GM19324 (cell line): ENCODE measurements around the gene PLEKHO2.

Experiments
- ATAC-seq: cut with Tn5 transposase; IDR thresholded peaks from one replicate; pipeline ENCODE4 v1.9.1; 2021; ENCODE audit warnings: mild to moderate bottlenecking, moderate library complexity; ENCODE audit not compliant: unreplicated experiment, low FRiP score

PLEKHO2 gene

GRCh38 chr15:64911311-64912186 lies 69.8 kb downstream of the PLEKHO2 start, which contains the start of gene ANKDD1A:
TSS of gene ANKDD1A (plus strand) at chr15:64911902. CDS start at chr15:64911931, 29 bp downstream.
- ATAC-seq: peak; percentile 61

- ATAC-seq: no peak
Observed at GRCh38 chr15:64912379-64913325, 70.9 kb downstream of the PLEKHO2 start.

DNA sequence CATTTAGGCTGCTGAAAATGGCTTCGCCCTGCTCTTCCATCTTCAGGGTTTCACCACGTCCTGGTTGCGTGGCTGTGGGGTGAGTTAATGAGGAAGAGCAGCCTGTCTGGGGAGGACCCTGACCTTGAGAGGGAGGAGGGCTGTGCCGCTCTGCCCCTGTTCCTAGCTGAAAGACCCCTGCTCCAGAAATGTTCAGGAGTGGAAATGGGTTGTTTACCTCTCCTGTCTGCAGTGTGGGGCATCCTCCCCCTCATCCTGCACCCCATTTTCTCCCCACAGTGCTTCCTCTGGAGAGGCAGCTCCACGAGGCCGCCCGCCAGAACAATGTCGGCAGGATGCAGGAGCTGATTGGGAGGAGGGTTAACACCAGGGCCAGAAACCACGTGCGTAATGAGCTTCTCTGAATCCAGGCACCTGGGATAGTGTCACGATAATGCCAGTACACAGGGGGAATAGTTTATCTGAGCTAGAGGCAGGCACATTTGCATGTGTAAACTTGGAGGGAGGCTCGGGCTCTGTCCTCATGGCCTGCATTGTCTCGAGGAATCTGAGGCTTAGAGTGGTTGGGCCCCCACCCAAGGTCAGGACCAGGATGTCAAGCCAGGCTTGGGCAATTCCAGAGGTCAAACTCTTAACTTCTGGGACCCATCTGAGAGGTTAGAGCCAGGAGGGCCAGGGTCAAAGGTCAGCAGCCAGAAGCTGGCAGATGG lies 74.0 kb downstream of the PLEKHO2 start:
- ATAC-seq: no peak

GRCh38 chr15:64916365-64916764 lies 74.7 kb downstream of the PLEKHO2 start:
- ATAC-seq: no peak

DNA sequence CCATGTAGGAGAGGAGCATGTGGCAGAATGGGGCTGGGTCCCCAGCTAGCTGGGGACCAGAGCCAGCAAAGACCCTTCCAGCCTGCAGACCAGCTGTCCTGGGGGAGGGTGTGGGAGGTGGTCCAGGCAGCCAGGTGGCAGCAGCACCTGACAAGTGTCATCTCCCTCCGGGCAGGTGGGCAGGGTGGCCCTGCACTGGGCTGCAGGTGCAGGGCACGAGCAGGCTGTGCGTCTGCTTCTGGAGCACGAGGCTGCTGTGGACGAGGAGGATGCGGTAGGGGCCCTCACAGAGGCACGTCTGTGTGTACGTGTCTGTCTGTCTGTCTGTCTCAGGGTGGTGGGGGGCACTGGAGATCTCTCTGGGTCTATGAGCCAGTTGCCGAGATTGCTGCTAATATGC lies 75.5 kb downstream of the PLEKHO2 start:
- no peak for ATAC-seq
